ENCODE results near the gene SLC25A43. TPM values are rescaled to one million over a fixed set of nuclear protein-coding genes. Genes with fewer than 3 reads are reported as not detected.

SLC25A43 gene
- total RNA-seq, 1 donor from 2014 or later = 13.5 TPM

DNA sequence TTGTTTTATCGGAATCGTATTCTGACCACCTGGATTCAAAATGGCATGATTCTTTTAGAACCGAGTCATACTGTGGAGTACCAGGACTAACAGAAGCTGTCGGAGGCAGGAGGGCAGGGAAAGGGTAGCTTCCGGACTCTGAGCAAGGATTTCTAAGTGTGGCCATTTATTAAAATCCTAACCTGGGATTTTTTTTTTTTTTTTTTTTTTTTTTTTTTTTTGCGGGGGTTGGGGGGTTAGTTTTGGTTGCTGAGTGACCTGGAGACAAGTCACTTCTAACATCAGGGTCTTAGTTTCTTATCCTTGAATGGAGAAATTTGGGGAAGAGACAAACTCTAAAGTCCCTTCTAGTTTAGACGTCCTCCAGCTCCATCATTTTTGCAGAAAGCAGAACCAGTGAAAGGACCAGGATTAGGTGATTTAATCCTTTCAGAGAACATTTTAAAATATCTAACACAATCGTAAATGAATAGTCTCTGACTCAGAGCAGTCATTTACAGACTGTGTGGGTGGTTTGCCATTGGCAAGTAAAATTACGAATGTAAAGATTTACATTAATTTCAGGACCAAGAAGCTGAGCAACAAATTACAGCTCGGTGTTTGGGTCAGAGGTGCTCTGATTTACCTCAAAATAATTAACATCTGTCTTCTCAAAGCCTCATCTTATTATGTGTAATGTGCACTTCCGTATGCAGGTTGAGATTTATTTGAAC lies 76.4 kb downstream of the SLC25A43 start:
- Histone ChIP-seq H3K36me3 (peaks cover 10% of the 10 kb centered on the region), H3K9me3 (no peaks in the 10 kb centered on the region), H3K27ac (no peak overlapping the region), H3K4me3 (no peak overlapping the region), H3K4me1 (no peaks in the 10 kb centered on the region), H3K27me3 (no peaks in the 10 kb centered on the region)
- intact Hi-C loops (cut with DNase I) = no loop called here
- TF ChIP-seq, protein P1, sequence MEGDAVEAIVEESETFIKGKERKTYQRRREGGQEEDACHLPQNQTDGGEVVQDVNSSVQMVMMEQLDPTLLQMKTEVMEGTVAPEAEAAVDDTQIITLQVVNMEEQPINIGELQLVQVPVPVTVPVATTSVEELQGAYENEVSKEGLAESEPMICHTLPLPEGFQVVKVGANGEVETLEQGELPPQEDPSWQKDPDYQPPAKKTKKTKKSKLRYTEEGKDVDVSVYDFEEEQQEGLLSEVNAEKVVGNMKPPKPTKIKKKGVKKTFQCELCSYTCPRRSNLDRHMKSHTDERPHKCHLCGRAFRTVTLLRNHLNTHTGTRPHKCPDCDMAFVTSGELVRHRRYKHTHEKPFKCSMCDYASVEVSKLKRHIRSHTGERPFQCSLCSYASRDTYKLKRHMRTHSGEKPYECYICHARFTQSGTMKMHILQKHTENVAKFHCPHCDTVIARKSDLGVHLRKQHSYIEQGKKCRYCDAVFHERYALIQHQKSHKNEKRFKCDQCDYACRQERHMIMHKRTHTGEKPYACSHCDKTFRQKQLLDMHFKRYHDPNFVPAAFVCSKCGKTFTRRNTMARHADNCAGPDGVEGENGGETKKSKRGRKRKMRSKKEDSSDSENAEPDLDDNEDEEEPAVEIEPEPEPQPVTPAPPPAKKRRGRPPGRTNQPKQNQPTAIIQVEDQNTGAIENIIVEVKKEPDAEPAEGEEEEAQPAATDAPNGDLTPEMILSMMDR (IDR thresholded peaks at IDR 0.05) = no peak
- ATAC-seq (no peak), DNase-seq (no peak)

DNA sequence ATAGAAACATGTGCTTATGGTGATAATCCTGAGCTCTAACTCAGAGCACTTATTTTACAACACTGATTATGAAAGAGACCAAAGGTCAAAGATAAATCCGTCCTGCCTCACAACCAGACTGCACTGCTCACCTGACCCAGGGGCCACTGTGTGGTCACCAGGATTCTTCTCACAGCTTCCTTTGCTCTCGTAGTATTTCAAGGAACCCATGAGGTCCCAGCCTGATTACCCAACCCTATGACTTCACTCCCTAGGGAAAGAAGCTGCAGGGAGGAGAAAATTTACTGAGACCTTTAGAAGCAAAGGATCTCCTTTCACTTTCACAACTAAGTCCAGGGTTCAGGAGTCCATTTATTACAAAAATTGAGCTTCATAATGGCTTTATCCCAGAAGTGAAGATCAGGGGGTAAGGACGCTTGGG lies 78.7 kb downstream of the SLC25A43 start:
- H3K4me3 ChIP-seq = no peak overlapping the region
- H3K9me3 ChIP-seq = no peaks in the 10 kb centered on the region
- ATAC-seq = peak; percentile 48
- H3K4me1 ChIP-seq = no peaks in the 10 kb centered on the region
- intact Hi-C loops (cut with DNase I) = no loop called here
- TF ChIP-seq, protein P1 (IDR thresholded peaks at IDR 0.05) = no peak
- DNase-seq = no peak
- H3K27ac ChIP-seq = no peak overlapping the region
- no peaks in the 10 kb centered on the region for H3K36me3 ChIP-seq
- no peaks in the 10 kb centered on the region for H3K27me3 ChIP-seq

DNA sequence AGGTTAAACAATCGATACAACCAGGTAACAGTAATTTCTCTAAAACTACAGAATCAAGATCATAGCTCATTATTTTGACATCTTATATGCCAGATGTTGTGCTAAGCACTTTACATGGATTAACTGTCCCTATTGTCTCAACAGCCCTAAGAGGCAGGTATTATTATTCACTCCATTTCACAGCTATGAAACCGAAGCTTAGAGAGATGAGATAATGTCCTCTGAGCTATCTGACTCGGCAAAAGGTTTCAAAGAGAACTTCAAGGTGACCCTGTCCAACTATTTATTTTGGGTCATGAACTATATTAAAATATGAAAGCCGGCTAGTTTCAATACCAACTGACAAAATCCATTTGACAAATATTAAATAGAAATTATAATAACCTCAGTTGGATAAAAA lies 79.4 kb downstream of the SLC25A43 start:
- TF ChIP-seq, protein P1 (IDR thresholded peaks at IDR 0.05) = no peak
- Histone ChIP-seq H3K4me3 (no peak overlapping the region), H3K9me3 (no peaks in the 10 kb centered on the region), H3K36me3 (no peaks in the 10 kb centered on the region), H3K4me1 (no peaks in the 10 kb centered on the region), H3K27ac (no peak overlapping the region), H3K27me3 (no peaks in the 10 kb centered on the region)
- DNase-seq (no peak), ATAC-seq (no peak)
- intact Hi-C loops (cut with DNase I) = no loop called here

DNA sequence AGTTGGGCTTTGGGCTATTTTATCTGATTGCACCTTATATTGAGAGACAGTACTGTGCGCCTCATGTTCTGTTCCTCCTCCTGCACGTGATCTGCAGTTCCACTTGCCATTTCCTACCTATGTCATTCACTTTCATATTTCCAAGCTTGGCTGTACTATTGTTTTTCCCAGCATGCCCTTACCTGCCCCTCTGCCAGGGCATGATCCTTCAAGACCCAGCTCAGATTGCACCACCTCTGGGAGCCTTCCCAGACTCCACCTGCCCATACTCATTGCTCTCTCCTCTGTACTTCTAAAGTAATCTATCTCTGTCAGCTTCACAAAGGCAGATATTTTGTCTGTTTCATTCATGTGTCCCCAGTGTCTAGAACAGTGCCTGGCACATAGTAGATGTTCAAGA lies 80.7 kb downstream of the SLC25A43 start:
- no peaks in the 10 kb centered on the region for H3K36me3 ChIP-seq
- ATAC-seq (no peak), DNase-seq (no peak)
- TF ChIP-seq, protein P1 (IDR thresholded peaks at IDR 0.05) = no peak
- H3K27me3 ChIP-seq = no peaks in the 10 kb centered on the region
- no peak overlapping the region for H3K27ac ChIP-seq
- no peaks in the 10 kb centered on the region for H3K4me1 ChIP-seq
- H3K9me3 ChIP-seq = no peaks in the 10 kb centered on the region
- intact Hi-C loops (cut with DNase I) = no loop called here
- H3K4me3 ChIP-seq = no peak overlapping the region

DNA sequence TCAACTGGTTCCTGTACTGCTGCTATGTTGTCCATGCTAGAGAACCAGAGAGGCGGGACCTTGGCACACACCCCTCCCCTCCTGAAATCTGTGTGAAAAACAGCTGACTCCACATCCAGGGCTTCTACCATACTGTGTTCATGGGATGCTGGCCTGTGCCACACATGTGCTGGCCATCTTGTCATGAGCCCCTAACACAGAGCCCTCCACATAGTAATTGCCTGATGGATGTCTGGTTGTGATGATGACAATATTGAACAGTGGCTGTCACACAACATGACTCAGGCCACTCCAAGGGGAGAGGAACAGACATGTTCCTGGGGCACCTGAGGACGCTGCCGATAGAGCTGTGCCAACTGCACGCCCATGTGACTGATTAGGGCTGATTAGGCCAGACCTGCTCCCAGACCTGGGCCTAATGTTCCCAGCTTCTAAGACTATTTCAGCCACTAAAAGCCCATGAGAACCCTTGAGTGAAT lies 82.2 kb downstream of the SLC25A43 start:
- TF ChIP-seq, protein P1 (IDR thresholded peaks at IDR 0.05) = no peak
- ATAC-seq (peak; percentile 85), DNase-seq (peak; percentile 78)
- H3K27me3 ChIP-seq = no peaks in the 10 kb centered on the region
- H3K27ac ChIP-seq = no peak overlapping the region
- no peaks in the 10 kb centered on the region for H3K4me1 ChIP-seq
- H3K4me3 ChIP-seq = no peak overlapping the region
- no peaks in the 10 kb centered on the region for H3K9me3 ChIP-seq
- intact Hi-C loops (cut with DNase I) = no loop called here
- H3K36me3 ChIP-seq = no peaks in the 10 kb centered on the region
